Kidney (tissue), 14 donors: Measurements from ENCODE around the gene KCTD2. TPM values are rescaled to one million over a fixed set of nuclear protein-coding genes. Genes with fewer than 3 reads are reported as not detected.
A peak's percentile ranks its signal among the peaks of the same experiment; 100 is the strongest.

Experiments used
- DNase-seq, 5 donors: peaks; one replicate each; pipeline ENCODE4 v3.0.0-alpha.2; 2013 to 2020
- FAIRE-seq: peaks from 2 replicates; lab custom pipeline; 2012; peaks lifted over from hg19 to GRCh38; lab: Jason Lieb, UNC
- H3K27ac ChIP-seq, 2 donors: one replicate each; pipeline ENCODE4 v1.7.0; 2013; ENCODE audit warnings: low read depth in 2 of 2, low read length in 2 of 2, inconsistent platforms in 1 of 2
- H3K27me3 ChIP-seq: one replicate; pipeline ENCODE4 v1.7.1; 2013; ENCODE audit warnings: low read length, inconsistent platforms; ENCODE audit not compliant: control insufficient read depth, insufficient read depth
- H3K36me3 ChIP-seq, 3 donors: one replicate each; pipeline versions ENCODE4 v1.7.0 to v1.7.1; 2013; ENCODE audit warnings: low read length in 3 of 3, control low read depth in 1 of 3, inconsistent platforms in 1 of 3; ENCODE audit not compliant: insufficient read depth in 3 of 3, control insufficient read depth in 2 of 3
- H3K4me1 ChIP-seq, 3 donors: one replicate each; pipeline versions ENCODE4 v1.7.0 to v1.7.1; 2013; ENCODE audit warnings: low read length in 3 of 3, inconsistent platforms in 1 of 3, low read depth in 1 of 3; ENCODE audit not compliant: control insufficient read depth in 2 of 3, insufficient read depth in 2 of 3
- H3K4me3 ChIP-seq, 3 donors: one replicate each; pipeline versions ENCODE4 v1.7.0 to v1.8.1; 2013; ENCODE audit warnings: low read length in 3 of 3, control low read depth in 1 of 3, inconsistent platforms in 1 of 3
- H3K9ac ChIP-seq, 3 donors: one replicate each; pipeline versions ENCODE4 v1.7.0 to v1.7.1; 2013; ENCODE audit warnings: low read length in 3 of 3, control low read depth in 1 of 3, inconsistent platforms in 1 of 3
- H3K9me3 ChIP-seq, 3 donors: one replicate each; pipeline versions ENCODE4 v1.7.0 to v1.7.1; 2013; ENCODE audit warnings: low read length in 3 of 3, control low read depth in 1 of 3, inconsistent platforms in 1 of 3; ENCODE audit not compliant: control insufficient read depth in 2 of 3, insufficient read depth in 1 of 3
- CTCF ChIP-seq: IDR thresholded peaks from 3 replicates; pipeline ENCODE4 v1.5.1; 2012; ENCODE audit warnings: mild to moderate bottlenecking, moderate library complexity, borderline replicate concordance; ENCODE audit not compliant: insufficient read depth; ENCODE audit errors: extremely low read depth
- intact Hi-C: fragments of 100-400 bp; cut with DNase I; formaldehyde crosslinking; loops from one replicate; pipeline ENCODE4 v1.11.1; 2022
- polyA plus RNA-seq: library from polyadenylated mRNA; stranded (reverse); fragments of 350-450 nt; fragmentation: Illumina TruSeq; extraction: RNeasy Lipid Tissue Mini Kit (QIAGEN cat#74804); gene quantifications from one replicate; pipeline ENCODE4 v1.2.3, GENCODE V29; 2014; ENCODE audit warnings: low read depth, low replicate concordance; ENCODE audit not compliant: insufficient read depth
- total RNA-seq: library from RNA; stranded (reverse); fragmentation: NEBNext Ultra II Directional; extraction: Animal tissue kit (Norgen Biotek cat#: 25700); gene quantifications from one replicate; pipeline ENCODE4 v1.2.1, GENCODE V29; 2021
- donor health status: control.
- donor health status: control.
- donor health status: control.
- donor health status: control.
- donor health status: control.
- donor health status: DM: yes; HTN: yes; CAD: no.
- donor health status: Normal renal cell carcinoma (clear cell type).

KCTD2 gene
- total and polyA plus RNA-seq, 2 donors from 2014 or later: 26.0 to 30.2 TPM

- FAIRE-seq (no peak), DNase-seq (peak; percentile 91 to 96 (median 94))
- Histone ChIP-seq H3K9me3 (no peaks in the 10 kb centered on the region), H3K36me3 (peaks cover 0 to 4% (median 0%) of the 10 kb centered on the region in 3 donors), H3K27ac (peak overlapping the region; percentile 84 to 90), H3K4me3 (peak overlapping the region; percentile 32 to 80 (median 57)), H3K27me3 (no peaks in the 10 kb centered on the region), H3K4me1 (peaks cover 0 to 17% (median 0%) of the 10 kb centered on the region in 3 donors), H3K9ac (peak overlapping the region in 2 of 3 donors; percentile 28 to 58)
- TF ChIP-seq CTCF: peak; percentile 97
- intact Hi-C loops: no loop called here
These were observed 67.0 kb downstream of the KCTD2 start for GRCh38 chr17:75113798-75114551.

- H3K27me3 ChIP-seq: no peaks in the 10 kb centered on the region
- TF ChIP-seq CTCF: no peak
- FAIRE-seq (no peak), DNase-seq (no peak)
- H3K4me1 ChIP-seq: peaks cover 0 to 11% (median 0%) of the 10 kb centered on the region in 3 donors
- intact Hi-C loops: no loop called here
- peak overlapping the region in 2 of 3 donors; percentile 28 to 58 for H3K9ac ChIP-seq
- peaks cover 0 to 4% (median 0%) of the 10 kb centered on the region in 3 donors for H3K36me3 ChIP-seq
- H3K9me3 ChIP-seq: no peaks in the 10 kb centered on the region
- H3K4me3 ChIP-seq: peak overlapping the region; percentile 32 to 80 (median 57)
- peak overlapping the region; percentile 84 to 90 for H3K27ac ChIP-seq
These were observed 67.7 kb downstream of the KCTD2 start for GRCh38 chr17:75114552-75115314.

Other genes with a start within 250 kb of the KCTD2 start
- gene GRIN2C, start 187.3 kb upstream of the KCTD2 start, total RNA-seq: 0.31 TPM
- 0.15 TPM for gene GRIN2C, start 187.3 kb upstream of the KCTD2 start, polyA plus RNA-seq
- 9.0 TPM for gene FDXR, start 174.2 kb upstream of the KCTD2 start, total RNA-seq
- gene FDXR, start 174.2 kb upstream of the KCTD2 start, polyA plus RNA-seq: 15.2 TPM
- gene FADS6, start 153.6 kb upstream of the KCTD2 start, total RNA-seq: not detected
- not detected for gene FADS6, start 153.6 kb upstream of the KCTD2 start, polyA plus RNA-seq
- gene USH1G, start 124.0 kb upstream of the KCTD2 start, total RNA-seq: 0.22 TPM
- gene USH1G, start 124.0 kb upstream of the KCTD2 start, polyA plus RNA-seq: 0.17 TPM
- not detected for gene OTOP2, start 123.0 kb upstream of the KCTD2 start, total RNA-seq
- not detected for gene OTOP2, start 123.0 kb upstream of the KCTD2 start, polyA plus RNA-seq
- gene OTOP3, start 111.3 kb upstream of the KCTD2 start, total RNA-seq: not detected
- gene OTOP3, start 111.3 kb upstream of the KCTD2 start, polyA plus RNA-seq: not detected
- 32.6 TPM for gene HID1, start 74.5 kb upstream of the KCTD2 start, total RNA-seq
- 13.6 TPM for gene HID1, start 74.5 kb upstream of the KCTD2 start, polyA plus RNA-seq
- 29.3 TPM for gene CDR2L, start 59.6 kb upstream of the KCTD2 start, total RNA-seq
- 12.5 TPM for gene CDR2L, start 59.6 kb upstream of the KCTD2 start, polyA plus RNA-seq
- gene MRPL58, start 34.6 kb upstream of the KCTD2 start, total RNA-seq: 23.1 TPM
- 84.5 TPM for gene MRPL58, start 34.6 kb upstream of the KCTD2 start, polyA plus RNA-seq
- gene ATP5PD, start 256 bp upstream of the KCTD2 start, total RNA-seq: 261 TPM
- gene ATP5PD, start 256 bp upstream of the KCTD2 start, polyA plus RNA-seq: 916 TPM
- 184 TPM for gene SLC16A5, start 40.7 kb downstream of the KCTD2 start, total RNA-seq
- gene SLC16A5, start 40.7 kb downstream of the KCTD2 start, polyA plus RNA-seq: 28.4 TPM
- gene ARMC7, start 62.7 kb downstream of the KCTD2 start, total RNA-seq: 31.8 TPM
- gene ARMC7, start 62.7 kb downstream of the KCTD2 start, polyA plus RNA-seq: 35.1 TPM
- 59.4 TPM for gene NT5C, start 84.5 kb downstream of the KCTD2 start, total RNA-seq
- 74.9 TPM for gene NT5C, start 84.5 kb downstream of the KCTD2 start, polyA plus RNA-seq
- 76.4 TPM for gene JPT1, start 107.3 kb downstream of the KCTD2 start, total RNA-seq
- gene JPT1, start 107.3 kb downstream of the KCTD2 start, polyA plus RNA-seq: 122 TPM
- gene SUMO2, start 135.7 kb downstream of the KCTD2 start, total RNA-seq: 315 TPM
- 279 TPM for gene SUMO2, start 135.7 kb downstream of the KCTD2 start, polyA plus RNA-seq
- gene NUP85, start 158.5 kb downstream of the KCTD2 start, total RNA-seq: 67.1 TPM
- 23.9 TPM for gene NUP85, start 158.5 kb downstream of the KCTD2 start, polyA plus RNA-seq
- gene GGA3, start 214.4 kb downstream of the KCTD2 start, total RNA-seq: 49.2 TPM
- 8.0 TPM for gene GGA3, start 214.4 kb downstream of the KCTD2 start, polyA plus RNA-seq
- gene MRPS7, start 214.7 kb downstream of the KCTD2 start, total RNA-seq: 46.4 TPM
- gene MRPS7, start 214.7 kb downstream of the KCTD2 start, polyA plus RNA-seq: 134 TPM
- gene MIF4GD, start 224.0 kb downstream of the KCTD2 start, total RNA-seq: 30.1 TPM
- gene MIF4GD, start 224.0 kb downstream of the KCTD2 start, polyA plus RNA-seq: 28.2 TPM
- gene SLC25A19, start 242.2 kb downstream of the KCTD2 start, total RNA-seq: 11.2 TPM
- gene SLC25A19, start 242.2 kb downstream of the KCTD2 start, polyA plus RNA-seq: 15.3 TPM